Trophoblast cell (in vitro differentiated cells and primary cell): ENCODE results near the gene TUFM.
A peak's percentile ranks its signal among the peaks of the same experiment; 100 is the strongest.

Experiments
- DNase-seq, 2 donors: peaks; one replicate each; pipeline ENCODE4 v3.0.0-alpha.2; 2016
- H2AFZ ChIP-seq: 2 replicates; pipeline ENCODE4 v1.6.1; 2013; ENCODE audit warnings: low read length, moderate library complexity, mild to moderate bottlenecking; ENCODE audit not compliant: insufficient read depth, poor library complexity
- H2AK5ac ChIP-seq: 2 replicates; pipeline ENCODE4 v1.6.1; 2013; ENCODE audit warnings: mild to moderate bottlenecking, low read length
- H2BK120ac ChIP-seq: 2 replicates; pipeline ENCODE4 v1.6.1; 2013; ENCODE audit warnings: low read length, mild to moderate bottlenecking, moderate library complexity; ENCODE audit not compliant: insufficient read depth, poor library complexity
- H2BK12ac ChIP-seq: 2 replicates; pipeline ENCODE4 v1.6.1; 2013; ENCODE audit warnings: mild to moderate bottlenecking, low read length, moderate library complexity
- H2BK5ac ChIP-seq: 2 replicates; pipeline ENCODE4 v1.6.1; 2013; ENCODE audit warnings: low read length, low read depth, moderate library complexity, mild to moderate bottlenecking; ENCODE audit not compliant: poor library complexity
- H3K14ac ChIP-seq: 2 replicates; pipeline ENCODE4 v1.6.1; 2013; ENCODE audit warnings: mild to moderate bottlenecking, low read length
- H3K18ac ChIP-seq: 2 replicates; pipeline ENCODE4 v1.6.1; 2013; ENCODE audit warnings: mild to moderate bottlenecking, low read length
- H3K23ac ChIP-seq: 2 replicates; pipeline ENCODE4 v1.6.1; 2013; ENCODE audit warnings: low read length
- H3K27ac ChIP-seq: 2 replicates; pipeline ENCODE4 v1.5.1; 2013; ENCODE audit warnings: low read depth, mild to moderate bottlenecking, inconsistent platforms, low read length, moderate library complexity
- H3K27me3 ChIP-seq: 2 replicates; pipeline ENCODE4 v1.6.1; 2013; ENCODE audit warnings: inconsistent platforms, mild to moderate bottlenecking, low read length, moderate library complexity; ENCODE audit not compliant: insufficient read depth
- H3K36me3 ChIP-seq, 2 experiments: 1 replicate in 1 of 2; 2 replicates in 1 of 2; pipeline ENCODE4 v1.6.1; 2013; ENCODE audit warnings: low read length in 2 of 2, mild to moderate bottlenecking in 2 of 2, moderate library complexity in 1 of 2; ENCODE audit not compliant: insufficient read depth in 2 of 2, control insufficient read depth in 1 of 2
- H3K4ac ChIP-seq: 2 replicates; pipeline ENCODE4 v1.6.1; 2013; ENCODE audit warnings: low read depth, mild to moderate bottlenecking, low read length, moderate library complexity
- H3K4me1 ChIP-seq, 2 experiments: 1 replicate in 1 of 2; 2 replicates in 1 of 2; pipeline ENCODE4 v1.6.1; 2013; ENCODE audit warnings: low read length in 2 of 2, mild to moderate bottlenecking in 2 of 2, moderate library complexity in 1 of 2; ENCODE audit not compliant: insufficient read depth in 2 of 2, control insufficient read depth in 1 of 2
- H3K4me2 ChIP-seq: 2 replicates; pipeline ENCODE4 v1.6.1; 2013; ENCODE audit warnings: inconsistent platforms, mild to moderate bottlenecking, low read length, moderate library complexity
- H3K4me3 ChIP-seq: 2 replicates; pipeline ENCODE4 v1.5.1; 2013; ENCODE audit warnings: mild to moderate bottlenecking, low read depth, low read length, inconsistent platforms
- H3K79me1 ChIP-seq: one replicate; pipeline ENCODE4 v1.6.1; 2013; ENCODE audit warnings: low read length
- H3K79me2 ChIP-seq: 2 replicates; pipeline ENCODE4 v1.6.1; 2013; ENCODE audit warnings: low read length, mild to moderate bottlenecking; ENCODE audit not compliant: control insufficient read depth, insufficient read depth, poor library complexity
- H3K9ac ChIP-seq: 2 replicates; pipeline ENCODE4 v1.6.1; 2013; ENCODE audit warnings: mild to moderate bottlenecking, low read length
- H3K9me3 ChIP-seq: 2 replicates; pipeline ENCODE4 v1.6.1; 2013; ENCODE audit warnings: low read depth, mild to moderate bottlenecking, control low read depth, inconsistent platforms, low read length; ENCODE audit not compliant: insufficient read depth
- H4K12ac ChIP-seq: 2 replicates; pipeline ENCODE4 v1.6.1; 2013; ENCODE audit warnings: low read depth, mild to moderate bottlenecking, low read length, moderate library complexity
- H4K8ac ChIP-seq: 2 replicates; pipeline ENCODE4 v1.6.1; 2013; ENCODE audit warnings: low read depth, mild to moderate bottlenecking, low read length, moderate library complexity
- H4K91ac ChIP-seq: one replicate; pipeline ENCODE4 v1.6.1; 2013; ENCODE audit warnings: low read depth, mild to moderate bottlenecking, low read length, moderate library complexity
- WGBS: extraction: QIAGEN DNeasy Blood & Tissue Kit; methylation state at CpG from one replicate; pipeline ENCODE4 v1.1.7; 2013; ENCODE audit warnings: missing lambda C conversion rate; ENCODE audit not compliant: insufficient read length, insufficient coverage; ENCODE audit errors: extremely low coverage; 5-methylcytosine and 5-hydroxymethylcytosine counted together

TUFM gene

GRCh38 chr16:28863929-28864793, 18.0 kb upstream of the TUFM start:
- H3K79me2 ChIP-seq, result peaks cover 10% of the 10 kb centered on the region
- peak overlapping the region; percentile 89 for H4K91ac ChIP-seq
- H3K4me2 ChIP-seq, result peak overlapping the region; percentile 81
- H2BK12ac ChIP-seq, result no peak overlapping the region
- peak overlapping the region; percentile 31 for H2BK120ac ChIP-seq
- H3K23ac ChIP-seq, result no peak overlapping the region
- no peaks in the 10 kb centered on the region for H3K9me3 ChIP-seq
- H3K79me1 ChIP-seq, result peaks cover 6% of the 10 kb centered on the region
- WGBS, result no CpG with 5 or more reads among the region's 42 CpGs
- H2AFZ ChIP-seq, result peak overlapping the region; percentile 75
- H2BK5ac ChIP-seq, result peak overlapping the region; percentile 95
- no peaks in the 10 kb centered on the region for H3K27me3 ChIP-seq
- peak overlapping the region; percentile 8 for H3K27ac ChIP-seq
- H4K12ac ChIP-seq, result peak overlapping the region; percentile 93
- peaks cover 26 to 29% of the 10 kb centered on the region in 2 experiments for H3K36me3 ChIP-seq
- peak overlapping the region; percentile 84 for H3K4ac ChIP-seq
- DNase-seq, result peak in 1 of 2 donors; percentile 32
- peak overlapping the region; percentile 33 for H2AK5ac ChIP-seq
- peak overlapping the region; percentile 61 for H3K9ac ChIP-seq
- H3K14ac ChIP-seq, result peak overlapping the region; percentile 59
- H3K4me3 ChIP-seq, result peak overlapping the region; percentile 92
- peak overlapping the region; percentile 99 for H4K8ac ChIP-seq
- peaks cover 4% of the 10 kb centered on the region in 2 experiments for H3K4me1 ChIP-seq
- peak overlapping the region; percentile 21 for H3K18ac ChIP-seq

- H3K4me3 ChIP-seq, result no peak overlapping the region
- no peak overlapping the region for H3K23ac ChIP-seq
- no peak overlapping the region for H3K14ac ChIP-seq
- H3K9me3 ChIP-seq, result no peaks in the 10 kb centered on the region
- peaks cover 9% of the 10 kb centered on the region for H3K79me2 ChIP-seq
- peak; percentile 51 to 61 for DNase-seq
- no peaks in the 10 kb centered on the region for H3K36me3 ChIP-seq
- H3K9ac ChIP-seq, result no peak overlapping the region
- H2BK120ac ChIP-seq, result no peak overlapping the region
- no peaks in the 10 kb centered on the region for H3K27me3 ChIP-seq
- no peak overlapping the region for H2BK5ac ChIP-seq
- H2AK5ac ChIP-seq, result no peak overlapping the region
- no peak overlapping the region for H3K27ac ChIP-seq
- H4K12ac ChIP-seq, result no peak overlapping the region
- H3K18ac ChIP-seq, result no peak overlapping the region
- no peak overlapping the region for H3K4me2 ChIP-seq
- no peak overlapping the region for H2AFZ ChIP-seq
- no CpG with 5 or more reads among the region's 4 CpGs for WGBS
- H2BK12ac ChIP-seq, result no peak overlapping the region
- peaks cover 2% of the 10 kb centered on the region in 2 experiments for H3K4me1 ChIP-seq
- no peak overlapping the region for H4K91ac ChIP-seq
- H3K79me1 ChIP-seq, result peaks cover 6% of the 10 kb centered on the region
- no peak overlapping the region for H4K8ac ChIP-seq
- no peak overlapping the region for H3K4ac ChIP-seq
These were observed 13.2 kb upstream of the TUFM start for GRCh38 chr16:28859326-28859725.

GRCh38 chr16:28858421-28858820, 12.3 kb upstream of the TUFM start:
- Histone ChIP-seq H3K4me3 (no peak overlapping the region), H4K12ac (no peak overlapping the region), H4K91ac (no peak overlapping the region), H4K8ac (no peak overlapping the region), H3K18ac (no peak overlapping the region), H3K4me1 (peaks cover 0 to 2% of the 10 kb centered on the region in 2 experiments), H3K27ac (no peak overlapping the region), H2BK120ac (no peak overlapping the region), H3K79me2 (peaks cover under 1% of the 10 kb centered on the region), H3K27me3 (no peaks in the 10 kb centered on the region), H2BK12ac (no peak overlapping the region), H2AK5ac (no peak overlapping the region), H3K79me1 (peaks cover 2% of the 10 kb centered on the region), H3K4me2 (no peak overlapping the region), H3K14ac (no peak overlapping the region), H3K9me3 (no peaks in the 10 kb centered on the region), H2AFZ (no peak overlapping the region), H3K23ac (no peak overlapping the region), H2BK5ac (no peak overlapping the region), H3K36me3 (no peaks in the 10 kb centered on the region), H3K4ac (no peak overlapping the region), H3K9ac (no peak overlapping the region)
- WGBS, result no CpG with 5 or more reads among the region's 8 CpGs
- DNase-seq, result peak; percentile 26 to 86

- peak overlapping the region; percentile 70 for H4K91ac ChIP-seq
- H3K9ac ChIP-seq, result peak overlapping the region; percentile 95
These were observed 755 bp upstream of the TUFM start for GRCh38 chr16:28846933-28847273.

More at GRCh38 chr16:28846933-28847273, 755 bp upstream of the TUFM start:
- peaks cover 6 to 16% of the 10 kb centered on the region in 2 experiments for H3K4me1 ChIP-seq
- H3K4ac ChIP-seq, result peak overlapping the region; percentile 19
- H3K79me2 ChIP-seq, result peaks cover 10% of the 10 kb centered on the region
- peak overlapping the region; percentile 86 for H4K8ac ChIP-seq
- H3K27ac ChIP-seq, result no peak overlapping the region
- no peaks in the 10 kb centered on the region for H3K27me3 ChIP-seq
- peak overlapping the region; percentile 63 for H3K4me2 ChIP-seq
- H3K36me3 ChIP-seq, result peaks cover 28 to 33% of the 10 kb centered on the region in 2 experiments
- H3K23ac ChIP-seq, result no peak overlapping the region
- no peak overlapping the region for H2BK12ac ChIP-seq
- no CpG with 5 or more reads among the region's 5 CpGs for whole genome bisulfite sequencing
- no peak for DNase-seq
- H3K9me3 ChIP-seq, result no peaks in the 10 kb centered on the region
- H4K12ac ChIP-seq, result peak overlapping the region; percentile 50
- H2AFZ ChIP-seq, result peak overlapping the region; percentile 82
- peak overlapping the region; percentile 81 for H3K4me3 ChIP-seq
- H2BK120ac ChIP-seq, result no peak overlapping the region
- no peak overlapping the region for H2BK5ac ChIP-seq
- H3K14ac ChIP-seq, result peak overlapping the region; percentile 64
- H2AK5ac ChIP-seq, result peak overlapping the region; percentile 13
- no peak overlapping the region for H3K18ac ChIP-seq
- peaks cover 9% of the 10 kb centered on the region for H3K79me1 ChIP-seq
